GM19324 (cell line): ENCODE data around the gene CCDC85C.

Experiments used
- ATAC-seq: cut with Tn5 transposase; IDR thresholded peaks from one replicate; pipeline ENCODE4 v1.9.1; 2021; ENCODE audit warnings: mild to moderate bottlenecking, moderate library complexity; ENCODE audit not compliant: unreplicated experiment, low FRiP score

Gene CCDC85C

GRCh38 chr14:99462210-99462609, 141.8 kb downstream of the CCDC85C start:
- no peak for ATAC-seq

- no peak for ATAC-seq
Measured at GRCh38 chr14:99461411-99462085, 142.5 kb downstream of the CCDC85C start.

GRCh38 chr14:99460793-99461192, 143.2 kb downstream of the CCDC85C start:
- ATAC-seq: no peak

- ATAC-seq: no peak
Measured at GRCh38 chr14:99459481-99460100, 144.4 kb downstream of the CCDC85C start.

GRCh38 chr14:99454246-99454645, 149.8 kb downstream of the CCDC85C start:
- ATAC-seq: no peak

GRCh38 chr14:99452968-99453367, 151.0 kb downstream of the CCDC85C start:
- no peak for ATAC-seq

GRCh38 chr14:99451234-99451633, 152.8 kb downstream of the CCDC85C start:
- no peak for ATAC-seq

GRCh38 chr14:99450266-99450665, 153.7 kb downstream of the CCDC85C start:
- ATAC-seq: no peak
